ENCODE data around the gene GK. TPM values are rescaled to one million over a fixed set of nuclear protein-coding genes. Genes with fewer than 3 reads are reported as not detected.

Gene GK
- polyA plus RNA-seq, 1 donor (not counting 4 experiments of a cell fraction or from before 2014, with no cell fraction given): 2.0 TPM

GRCh38 chrX:30661228-30661627 is 8.0 kb downstream of the GK start:
- TF ChIP-seq EZH2 (IDR thresholded peaks at IDR 0.05; ENCODE audit: low read length) (no peak), CTCF (optimal IDR thresholded peaks at IDR 0.05 in 1 of 3, IDR thresholded peaks at IDR 0.05 in 1 of 3, conservative IDR thresholded peaks at IDR 0.05 in 1 of 3; ENCODE audit: extremely low read depth in 1 of 3, insufficient read depth in 2 of 3, low read length in 3 of 3) (no peak)
- dilution Hi-C loops (cut with MboI; ENCODE audit: extremely low pct_ligation_motif_present, low sequenced_read_pairs): no loop called here
- Histone ChIP-seq H3K9ac (ENCODE audit: control insufficient read depth, extremely low read depth, insufficient read depth, low read length) (no peak overlapping the region), H3K27ac (ENCODE audit: control insufficient read depth, insufficient read depth, low read length) (no peak overlapping the region), H3K4me1 (ENCODE audit: control insufficient read depth, extremely low read depth, insufficient read depth, low read length) (peaks cover 8% of the 10 kb centered on the region), H3K36me3 (ENCODE audit: control insufficient read depth in 2 of 2, extremely low read depth in 1 of 2, insufficient read depth in 2 of 2, low read length in 2 of 2) (no peaks in the 10 kb centered on the region), H2AFZ (ENCODE audit: control insufficient read depth, low read length) (no peak overlapping the region), H3K4me2 (ENCODE audit: control insufficient read depth, extremely low read depth, insufficient read depth, low read depth, low read length) (no peak overlapping the region), H3K9me1 (ENCODE audit: control insufficient read depth, extremely low read depth, insufficient read depth, low read length) (no peaks in the 10 kb centered on the region), H3K9me3 (ENCODE audit: control insufficient read depth, low read depth, low read length) (no peaks in the 10 kb centered on the region), H3K27me3 (ENCODE audit: control insufficient read depth, extremely low read depth, insufficient read depth, low read length) (no peaks in the 10 kb centered on the region), H4K20me1 (ENCODE audit: control insufficient read depth, extremely low read depth, insufficient read depth, low read length) (no peaks in the 10 kb centered on the region), H3K4me3 (ENCODE audit: control insufficient read depth in 2 of 3, extremely low read depth in 1 of 3, insufficient read depth in 2 of 3, low read depth in 1 of 3, low read length in 3 of 3) (no peak overlapping the region), H3K79me2 (ENCODE audit: control insufficient read depth, insufficient read depth, low read length) (no peaks in the 10 kb centered on the region)
- no peak for DNase-seq (ENCODE audit: low read depth, low spot score)
- no peak for FAIRE-seq

GRCh38 chrX:30663322-30663721 is 10.1 kb downstream of the GK start:
- TF ChIP-seq EZH2 (IDR thresholded peaks at IDR 0.05; ENCODE audit: low read length) (no peak), CTCF (optimal IDR thresholded peaks at IDR 0.05 in 1 of 3, IDR thresholded peaks at IDR 0.05 in 1 of 3, conservative IDR thresholded peaks at IDR 0.05 in 1 of 3; ENCODE audit: extremely low read depth in 1 of 3, insufficient read depth in 2 of 3, low read length in 3 of 3) (no peak)
- Histone ChIP-seq H2AFZ (ENCODE audit: control insufficient read depth, low read length) (no peak overlapping the region), H3K4me1 (ENCODE audit: control insufficient read depth, extremely low read depth, insufficient read depth, low read length) (peaks cover 3% of the 10 kb centered on the region), H3K9me1 (ENCODE audit: control insufficient read depth, extremely low read depth, insufficient read depth, low read length) (no peaks in the 10 kb centered on the region), H3K27me3 (ENCODE audit: control insufficient read depth, extremely low read depth, insufficient read depth, low read length) (no peaks in the 10 kb centered on the region), H3K9ac (ENCODE audit: control insufficient read depth, extremely low read depth, insufficient read depth, low read length) (no peak overlapping the region), H3K27ac (ENCODE audit: control insufficient read depth, insufficient read depth, low read length) (no peak overlapping the region), H3K36me3 (ENCODE audit: control insufficient read depth in 2 of 2, extremely low read depth in 1 of 2, insufficient read depth in 2 of 2, low read length in 2 of 2) (no peaks in the 10 kb centered on the region), H4K20me1 (ENCODE audit: control insufficient read depth, extremely low read depth, insufficient read depth, low read length) (no peaks in the 10 kb centered on the region), H3K4me3 (ENCODE audit: control insufficient read depth in 2 of 3, extremely low read depth in 1 of 3, insufficient read depth in 2 of 3, low read depth in 1 of 3, low read length in 3 of 3) (no peak overlapping the region), H3K4me2 (ENCODE audit: control insufficient read depth, extremely low read depth, insufficient read depth, low read depth, low read length) (no peak overlapping the region), H3K9me3 (ENCODE audit: control insufficient read depth, low read depth, low read length) (no peaks in the 10 kb centered on the region), H3K79me2 (ENCODE audit: control insufficient read depth, insufficient read depth, low read length) (no peaks in the 10 kb centered on the region)
- dilution Hi-C loops (cut with MboI; ENCODE audit: extremely low pct_ligation_motif_present, low sequenced_read_pairs): no loop called here
- DNase-seq (ENCODE audit: low read depth, low spot score) (no peak), FAIRE-seq (no peak)

All from keratinocyte (primary cell).